HepG2 (cell line): ENCODE data around the gene SPPL3. TPM values are rescaled to one million over a fixed set of nuclear protein-coding genes. Genes with fewer than 3 reads are reported as not detected.

Source experiments
- ATM ChIP-seq: fragments of 450-650 bp; IDR thresholded peaks from 2 replicates; pipeline ENCODE4 v1.7.1; 2017; ENCODE audit warnings: mild to moderate bottlenecking, borderline replicate concordance
- ETV5 ChIP-seq: IDR thresholded peaks from 2 replicates; pipeline ENCODE4 v1.6.1; 2018; ENCODE audit warnings: missing biosample characterization, missing genetic modification reagents, inconsistent platforms, borderline replicate concordance
- GABPB1 ChIP-seq: IDR thresholded peaks from 2 replicates; pipeline ENCODE4 v1.6.1; 2016; ENCODE audit warnings: mild to moderate bottlenecking, missing genetic modification reagents, moderate library complexity, missing compliant biosample characterization
- GATAD1 ChIP-seq: IDR thresholded peaks from 2 replicates; pipeline ENCODE4 v1.6.1; 2016; ENCODE audit warnings: missing genetic modification reagents, missing compliant biosample characterization
- KLF11 ChIP-seq: IDR thresholded peaks from 2 replicates; pipeline ENCODE4 v1.6.1; 2016; ENCODE audit warnings: missing compliant biosample characterization
- KLF9 ChIP-seq: IDR thresholded peaks from 2 replicates; pipeline ENCODE4 v1.6.1; 2016; ENCODE audit warnings: low read depth
- MXD4 ChIP-seq: IDR thresholded peaks from 2 replicates; pipeline ENCODE4 v1.6.1; 2016; ENCODE audit warnings: mild to moderate bottlenecking, missing biosample characterization, missing genetic modification reagents
- NAIF1 ChIP-seq: sonication (generic); formaldehyde crosslinking; IDR thresholded peaks from 2 replicates; pipeline ENCODE4 v1.5.0; 2020; ENCODE audit warnings: mild to moderate bottlenecking, missing genetic modification reagents, borderline replicate concordance
- NFE2 ChIP-seq: sonication (generic); formaldehyde crosslinking; IDR thresholded peaks from 2 replicates; pipeline ENCODE4 v1.4.0; 2020; ENCODE audit warnings: missing genetic modification reagents
- PHF20 ChIP-seq: sonication (generic); formaldehyde crosslinking; IDR thresholded peaks from 2 replicates; pipeline ENCODE4 v1.5.0; 2020; ENCODE audit warnings: mild to moderate bottlenecking, missing genetic modification reagents
- POGZ ChIP-seq: sonication (generic); formaldehyde crosslinking; IDR thresholded peaks from 2 replicates; pipeline ENCODE4 v1.4.0; 2020; ENCODE audit warnings: mild to moderate bottlenecking, missing genetic modification reagents
- RCOR2 ChIP-seq: IDR thresholded peaks from 2 replicates; pipeline ENCODE4 v1.6.1; 2016; ENCODE audit warnings: missing biosample characterization, missing genetic modification reagents
- RELA ChIP-seq: sonication (generic); formaldehyde crosslinking; IDR thresholded peaks from 2 replicates; pipeline ENCODE4 v1.4.0; 2020; ENCODE audit warnings: missing genetic modification reagents
- SAP130 ChIP-seq: IDR thresholded peaks from 2 replicates; pipeline ENCODE4 v1.6.1; 2016; ENCODE audit warnings: low read depth
- SOX13 ChIP-seq, 3 experiments: fragments of 450-650 bp in 1 of 3; sonication (generic) in 1 of 3; formaldehyde crosslinking in 1 of 3; IDR thresholded peaks in 2 of 3; conservative IDR thresholded peaks in 1 of 3; 2 replicates each; pipeline versions ENCODE4 v1.5.0 to v1.6.1; 2016 to 2020; ENCODE audit warnings: antibody characterized with exemption in 1 of 3, mild to moderate bottlenecking in 1 of 3, missing compliant biosample characterization in 1 of 3, missing genetic modification reagents in 1 of 3, moderate library complexity in 1 of 3
- SP2 ChIP-seq: sonication (generic); formaldehyde crosslinking; IDR thresholded peaks from 2 replicates; pipeline ENCODE4 v1.5.1; 2020; ENCODE audit warnings: mild to moderate bottlenecking, missing genetic modification reagents
- U2AF1 ChIP-seq: fragments of 200-400 bp; formaldehyde crosslinking; optimal IDR thresholded peaks from 2 replicates; pipeline ENCODE3; 2017; ENCODE audit warnings: mild to moderate bottlenecking, low read depth, low read length
- ZBTB46 ChIP-seq: sonication (generic); formaldehyde crosslinking; IDR thresholded peaks from 2 replicates; pipeline ENCODE4 v1.4.0; 2020; ENCODE audit warnings: mild to moderate bottlenecking, missing genetic modification reagents, borderline replicate concordance
- ZNF101 ChIP-seq: sonication (generic); formaldehyde crosslinking; IDR thresholded peaks from 2 replicates; pipeline ENCODE4 v1.4.0; 2020; ENCODE audit warnings: mild to moderate bottlenecking, low read depth, missing genetic modification reagents, borderline replicate concordance
- ZNF280B ChIP-seq: sonication (generic); formaldehyde crosslinking; IDR thresholded peaks from 2 replicates; pipeline ENCODE4 v1.5.0; 2020; ENCODE audit warnings: missing genetic modification reagents, mild to moderate bottlenecking, borderline replicate concordance
- ZNF431 ChIP-seq: sonication (generic); formaldehyde crosslinking; IDR thresholded peaks from 2 replicates; pipeline ENCODE4 v1.9.0; 2022; ENCODE audit warnings: missing genetic modification reagents, low read depth, mild to moderate bottlenecking, borderline replicate concordance
- ZNF713 ChIP-seq: sonication (generic); formaldehyde crosslinking; IDR thresholded peaks from 2 replicates; pipeline ENCODE4 v1.4.0; 2020; ENCODE audit warnings: mild to moderate bottlenecking, missing genetic modification reagents
- ZNF720 ChIP-seq: sonication (generic); formaldehyde crosslinking; IDR thresholded peaks from 2 replicates; pipeline ENCODE4 v1.4.0; 2020; ENCODE audit warnings: missing genetic modification reagents
- ZSCAN12 ChIP-seq: sonication (generic); formaldehyde crosslinking; IDR thresholded peaks from 2 replicates; pipeline ENCODE4 v1.9.0; 2021; ENCODE audit warnings: mild to moderate bottlenecking, missing genetic modification reagents
- ZSCAN30 ChIP-seq: sonication (generic); formaldehyde crosslinking; IDR thresholded peaks from 2 replicates; pipeline ENCODE4 v1.5.0; 2020; ENCODE audit warnings: mild to moderate bottlenecking, missing genetic modification reagents
- polyA plus RNA-seq, 8 experiments: library from polyadenylated mRNA; depleted of rRNA in 3 of 8; stranded (reverse) in 7 of 8; unstranded in 1 of 8; fragments of >200 nt; fragmentation: Illumina TruSeq in 4 of 8; extraction: Trizol in 4 of 8; gene quantifications; 2 replicates each; pipeline versions ENCODE4 v1.2.1 to v1.2.3, GENCODE V29; 2011 to 2016; ENCODE audit warnings: low read depth in 4 of 8, missing spikeins in 1 of 8, mixed read lengths in 1 of 8; ENCODE audit not compliant: insufficient read depth in 1 of 8
- total RNA-seq, 5 experiments: library from RNA; depleted of rRNA; stranded (reverse); fragments of >200 nt; fragmentation: Illumina TruSeq; extraction: Trizol; gene quantifications; 2 replicates each; pipeline ENCODE4 v1.2.3, GENCODE V29; 2016; ENCODE audit warnings: low read depth in 1 of 5
- TF ChIP-seq, protein P1 (sequence below): sonication (generic); formaldehyde crosslinking; IDR thresholded peaks from 2 replicates; pipeline ENCODE4 v1.4.0; 2020; ENCODE audit warnings: mild to moderate bottlenecking, missing genetic modification reagents
- TF ChIP-seq, protein P2 (sequence below): IDR thresholded peaks from 2 replicates; pipeline ENCODE4 v1.6.1; 2016; ENCODE audit warnings: missing genetic modification reagents, missing compliant biosample characterization

The SPPL3 gene
- total and polyA plus RNA-seq, 2 of the 13 experiments (the other 11 are each of a cell fraction or from before 2014, with no cell fraction given), result 8.9 to 9.1 TPM

- TF ChIP-seq MXD4 (CRISPR knock-in tag) (peak; percentile 79; the same call in 1 of the 2 replicates), PHF20 (CRISPR knock-in tag) (peak; percentile 75), KLF9 (CRISPR knock-in tag) (no peak; the same call in 1 of the 2 replicates), RCOR2 (CRISPR knock-in tag) (no peak), ATM (no peak), POGZ (peak; percentile 78), SAP130 (CRISPR knock-in tag) (peak; percentile 94), NAIF1 (no peak), RELA (CRISPR knock-in tag) (no peak), ZSCAN12 (CRISPR knock-in tag) (no peak), ZBTB46 (no peak), GABPB1 (peak; percentile 82), ZNF720 (CRISPR knock-in tag) (no peak), ZNF280B (peak; percentile 80; the same call in 1 of the 2 replicates), SP2 (CRISPR knock-in tag) (peak; percentile 57), U2AF1 (peak; percentile 34), SOX13 (IDR thresholded peaks at IDR 0.05) (no peak), SOX13 (CRISPR knock-in tag; conservative IDR thresholded peaks at IDR 0.05 in 1 of 2, IDR thresholded peaks at IDR 0.05 in 1 of 2) (peak in 1 of 2 experiments; percentile 43; a peak in 2 of 4 replicates), ETV5 (peak; percentile 36; the same call in 1 of the 2 replicates), ZSCAN30 (CRISPR knock-in tag) (no peak), ZNF431 (CRISPR knock-in tag) (0 out of 2 replicates have a peak, but pooled peaks have one; percentile 43), GATAD1 (CRISPR knock-in tag) (peak; percentile 85), ZNF713 (no peak), NFE2 (CRISPR knock-in tag) (no peak), ZNF101 (no peak), KLF11 (CRISPR knock-in tag) (no peak)
- TF ChIP-seq, protein P1, sequence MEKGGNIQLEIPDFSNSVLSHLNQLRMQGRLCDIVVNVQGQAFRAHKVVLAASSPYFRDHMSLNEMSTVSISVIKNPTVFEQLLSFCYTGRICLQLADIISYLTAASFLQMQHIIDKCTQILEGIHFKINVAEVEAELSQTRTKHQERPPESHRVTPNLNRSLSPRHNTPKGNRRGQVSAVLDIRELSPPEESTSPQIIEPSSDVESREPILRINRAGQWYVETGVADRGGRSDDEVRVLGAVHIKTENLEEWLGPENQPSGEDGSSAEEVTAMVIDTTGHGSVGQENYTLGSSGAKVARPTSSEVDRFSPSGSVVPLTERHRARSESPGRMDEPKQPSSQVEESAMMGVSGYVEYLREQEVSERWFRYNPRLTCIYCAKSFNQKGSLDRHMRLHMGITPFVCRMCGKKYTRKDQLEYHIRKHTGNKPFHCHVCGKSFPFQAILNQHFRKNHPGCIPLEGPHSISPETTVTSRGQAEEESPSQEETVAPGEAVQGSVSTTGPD (CRISPR knock-in tag), result no peak
- TF ChIP-seq, protein P2, sequence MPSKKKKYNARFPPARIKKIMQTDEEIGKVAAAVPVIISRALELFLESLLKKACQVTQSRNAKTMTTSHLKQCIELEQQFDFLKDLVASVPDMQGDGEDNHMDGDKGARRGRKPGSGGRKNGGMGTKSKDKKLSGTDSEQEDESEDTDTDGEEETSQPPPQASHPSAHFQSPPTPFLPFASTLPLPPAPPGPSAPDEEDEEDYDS (CRISPR knock-in tag), result peak; percentile 57; the same call in 1 of the 2 replicates
Measured at GRCh38 chr12:120904197-120904773, at the start of gene SPPL3 (continued).
